VCaP (cell line): ENCODE data around the gene OBSL1.

Source experiments
- H3K27ac ChIP-seq: fragments of 450-650 bp; 2 replicates; pipeline ENCODE4 v1.5.1; 2017
- CTCF ChIP-seq: fragments of 450-650 bp; conservative IDR thresholded peaks from 2 replicates; pipeline ENCODE4 v1.5.1; 2017; ENCODE audit warnings: mild to moderate bottlenecking, moderate library complexity

OBSL1 gene

GRCh38 chr2:219608399-219608964 is 37.1 kb upstream of the OBSL1 start:
- H3K27ac ChIP-seq, result no peak overlapping the region
- TF ChIP-seq CTCF, result no peak

- H3K27ac ChIP-seq, result no peak overlapping the region
- no peak for TF ChIP-seq CTCF
These were observed 36.6 kb upstream of the OBSL1 start for GRCh38 chr2:219607931-219608330.

- H3K27ac ChIP-seq, result no peak overlapping the region
These were observed 34.2 kb upstream of the OBSL1 start for GRCh38 chr2:219605607-219605954.

GRCh38 chr2:219603771-219604170 is 32.4 kb upstream of the OBSL1 start:
- TF ChIP-seq CTCF, result no peak

More at GRCh38 chr2:219605607-219605954, 34.2 kb upstream of the OBSL1 start:
- TF ChIP-seq CTCF, result no peak

GRCh38 chr2:219598308-219599078 is 27.2 kb upstream of the OBSL1 start:
- TF ChIP-seq CTCF, result no peak
- peak overlapping the region; percentile 94 for H3K27ac ChIP-seq

More at GRCh38 chr2:219603771-219604170, 32.4 kb upstream of the OBSL1 start:
- H3K27ac ChIP-seq, result no peak overlapping the region

DNA sequence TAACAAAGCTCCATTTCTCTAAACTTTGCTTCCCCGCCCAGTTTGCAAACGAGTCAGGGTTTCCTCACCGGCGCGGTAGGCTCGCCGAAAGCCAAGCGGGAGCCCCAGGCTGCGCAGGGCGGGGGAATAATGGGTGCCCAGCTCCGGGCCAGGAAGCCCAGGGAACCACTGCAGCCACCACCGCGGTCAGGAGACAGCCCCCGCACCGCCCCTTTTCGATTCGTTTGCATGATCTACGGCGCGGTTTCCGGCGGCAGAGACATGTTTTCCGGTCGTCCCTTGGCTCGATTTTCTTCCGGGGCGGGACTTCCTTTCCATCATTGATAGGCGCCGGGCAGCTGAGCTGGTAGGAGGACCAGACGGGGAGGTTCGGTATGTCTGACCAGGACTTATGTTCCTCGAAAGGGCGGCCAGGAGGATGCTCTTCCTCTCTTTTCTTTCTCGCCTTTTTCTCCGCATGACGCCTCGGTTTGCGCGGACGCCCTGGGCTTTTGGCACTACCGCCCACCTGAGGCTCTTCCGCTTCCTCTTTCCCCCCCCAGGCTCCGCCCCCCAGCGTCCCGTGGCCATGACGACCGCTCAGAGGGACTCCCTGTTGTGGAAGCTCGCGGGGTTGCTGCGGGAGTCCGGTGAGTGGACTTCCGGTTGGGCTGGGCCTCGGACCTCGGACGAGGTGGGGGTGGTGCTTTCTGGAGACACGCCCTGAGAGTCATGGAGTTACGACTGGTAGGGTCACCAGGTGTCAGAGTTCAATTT is 26.4 kb upstream of the OBSL1 start, which contains the start of gene STK11IP:
TSS of gene STK11IP (plus strand) at position 306 of the 756 bp plus-strand sequence. CDS start at position 569, 263 bp downstream.
- H3K27ac ChIP-seq, result peak within 1 kb of the TSS; percentile 94
- no peak for TF ChIP-seq CTCF

DNA sequence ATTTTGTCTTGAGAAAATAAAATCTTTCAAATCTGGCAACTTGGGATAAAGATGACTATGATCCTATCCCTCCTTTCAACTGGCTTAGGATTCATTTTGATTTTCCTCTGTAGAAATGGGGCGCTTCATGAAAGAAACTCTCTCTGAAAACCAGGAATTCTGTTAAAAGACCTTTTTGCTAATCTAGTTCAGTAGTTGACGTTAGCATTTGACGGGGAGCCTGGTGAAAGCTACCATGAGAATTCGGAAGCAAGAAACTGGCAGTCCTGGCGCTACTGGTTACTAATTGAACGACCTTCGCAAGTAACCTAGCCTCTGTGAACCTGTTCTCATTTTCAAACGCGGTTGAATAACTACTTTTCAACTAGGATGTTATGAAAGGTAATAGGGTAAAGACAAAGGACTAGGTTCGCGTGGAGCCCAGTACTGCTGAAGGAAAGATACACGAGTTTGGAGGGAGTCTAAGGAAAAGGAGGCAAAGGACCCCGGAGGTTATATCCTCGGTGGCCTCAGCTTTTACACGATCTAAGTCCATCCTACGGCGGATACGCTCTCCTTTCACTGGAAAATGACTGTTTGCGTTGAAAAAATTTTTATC is 25.7 kb upstream of the OBSL1 start:
- peak overlapping the region; percentile 94 for H3K27ac ChIP-seq
- no peak for TF ChIP-seq CTCF
